T-helper 2 cell treated with Interferon-gamma antibody and Interleukin-4, amounts not matched to agents 5 μg/mL and 100 μg/mL, for 36 hours (primary cell): ENCODE data around the gene ZBTB47.

Source experiments
- DNase-seq: peaks from one replicate; pipeline ENCODE4 v3.0.0; 2021; ENCODE audit warnings: low spot score
- H3K27ac Mint-ChIP-seq: one replicate; pipeline ENCODE4 v1.8.0; 2021; ENCODE audit warnings: mild to moderate bottlenecking, mixed read lengths
- H3K27me3 Mint-ChIP-seq: one replicate; pipeline ENCODE4 v1.8.0; 2021; ENCODE audit warnings: low read depth, mixed read lengths
- H3K36me3 Mint-ChIP-seq: one replicate; pipeline ENCODE4 v1.8.0; 2021; ENCODE audit warnings: low read depth, mixed read lengths
- H3K4me1 Mint-ChIP-seq: one replicate; pipeline ENCODE4 v1.8.0; 2021; ENCODE audit warnings: low read depth, mixed read lengths
- H3K4me3 Mint-ChIP-seq: one replicate; pipeline ENCODE4 v1.8.0; 2022; ENCODE audit warnings: mild to moderate bottlenecking, moderate library complexity, mixed read lengths
- H3K9me3 Mint-ChIP-seq: one replicate; pipeline ENCODE4 v1.8.0; 2021; ENCODE audit warnings: mixed read lengths

ZBTB47 gene

GRCh38 chr3:42700366-42701288, 47.1 kb downstream of the ZBTB47 start:
- Mint-ChIP-seq H3K36me3 (no peaks in the 10 kb centered on the region), H3K27ac (no peak overlapping the region), H3K27me3 (no peaks in the 10 kb centered on the region), H3K9me3 (no peaks in the 10 kb centered on the region), H3K4me3 (no peak overlapping the region), H3K4me1 (peaks cover 2% of the 10 kb centered on the region)
- DNase-seq: no peak

- Mint-ChIP-seq H3K9me3 (no peaks in the 10 kb centered on the region), H3K36me3 (no peaks in the 10 kb centered on the region), H3K4me1 (peaks cover 2% of the 10 kb centered on the region), H3K4me3 (no peak overlapping the region), H3K27me3 (no peaks in the 10 kb centered on the region), H3K27ac (peak overlapping the region; percentile 27)
- DNase-seq: peak; percentile 53
These were observed 48.0 kb downstream of the ZBTB47 start for GRCh38 chr3:42701371-42702065.

- no peak for DNase-seq
- no peak within 1 kb of the TSS for H3K27ac Mint-ChIP-seq
- H3K4me1 Mint-ChIP-seq: peaks cover 2% of the 10 kb centered on the region
- H3K4me3 Mint-ChIP-seq: no peak within 1 kb of the TSS
- no peaks in the 10 kb centered on the region for H3K9me3 Mint-ChIP-seq
- no peaks in the 10 kb centered on the region for H3K36me3 Mint-ChIP-seq
- no peaks in the 10 kb centered on the region for H3K27me3 Mint-ChIP-seq
These were observed 48.8 kb downstream of the ZBTB47 start, which contains the start of gene HHATL for GRCh38 chr3:42702066-42702951. Gene HHATL, minus strand, starts transcription at chr3:42702798. Its CDS starts 1,972 bp downstream, at chr3:42700826.

- Mint-ChIP-seq H3K9me3 (no peaks in the 10 kb centered on the region), H3K27ac (no peak overlapping the region), H3K4me3 (no peak overlapping the region), H3K36me3 (no peaks in the 10 kb centered on the region), H3K4me1 (peaks cover 2% of the 10 kb centered on the region), H3K27me3 (no peaks in the 10 kb centered on the region)
- no peak for DNase-seq
These were observed 49.6 kb downstream of the ZBTB47 start for GRCh38 chr3:42702982-42703694.

- no peaks in the 10 kb centered on the region for H3K9me3 Mint-ChIP-seq
- no peaks in the 10 kb centered on the region for H3K27me3 Mint-ChIP-seq
- H3K4me1 Mint-ChIP-seq: peaks cover 2% of the 10 kb centered on the region
- no peak for DNase-seq
- H3K4me3 Mint-ChIP-seq: no peak overlapping the region
- H3K36me3 Mint-ChIP-seq: no peaks in the 10 kb centered on the region
- no peak overlapping the region for H3K27ac Mint-ChIP-seq
These were observed 50.2 kb downstream of the ZBTB47 start for GRCh38 chr3:42703695-42704025.

GRCh38 chr3:42704136-42704841, 50.8 kb downstream of the ZBTB47 start:
- no peak overlapping the region for H3K27ac Mint-ChIP-seq
- no peak for DNase-seq
- H3K4me1 Mint-ChIP-seq: no peaks in the 10 kb centered on the region
- H3K27me3 Mint-ChIP-seq: no peaks in the 10 kb centered on the region
- H3K9me3 Mint-ChIP-seq: no peaks in the 10 kb centered on the region
- H3K4me3 Mint-ChIP-seq: no peak overlapping the region
- no peaks in the 10 kb centered on the region for H3K36me3 Mint-ChIP-seq

GRCh38 chr3:42705058-42705767, 51.7 kb downstream of the ZBTB47 start:
- no peak overlapping the region for H3K27ac Mint-ChIP-seq
- no peaks in the 10 kb centered on the region for H3K27me3 Mint-ChIP-seq
- H3K9me3 Mint-ChIP-seq: no peaks in the 10 kb centered on the region
- H3K4me1 Mint-ChIP-seq: no peaks in the 10 kb centered on the region
- H3K36me3 Mint-ChIP-seq: no peaks in the 10 kb centered on the region
- no peak overlapping the region for H3K4me3 Mint-ChIP-seq
- no peak for DNase-seq

- H3K9me3 Mint-ChIP-seq: no peaks in the 10 kb centered on the region
- H3K27me3 Mint-ChIP-seq: no peaks in the 10 kb centered on the region
- H3K4me1 Mint-ChIP-seq: no peaks in the 10 kb centered on the region
- H3K27ac Mint-ChIP-seq: no peak overlapping the region
- DNase-seq: no peak
- H3K36me3 Mint-ChIP-seq: no peaks in the 10 kb centered on the region
- H3K4me3 Mint-ChIP-seq: no peak overlapping the region
These were observed 52.6 kb downstream of the ZBTB47 start for GRCh38 chr3:42705962-42706585.

GRCh38 chr3:42706721-42707619, 53.5 kb downstream of the ZBTB47 start:
- Mint-ChIP-seq H3K27ac (no peak overlapping the region), H3K9me3 (no peaks in the 10 kb centered on the region), H3K36me3 (no peaks in the 10 kb centered on the region), H3K4me3 (no peak overlapping the region), H3K27me3 (no peaks in the 10 kb centered on the region), H3K4me1 (no peaks in the 10 kb centered on the region)
- DNase-seq: no peak

- no peak overlapping the region for H3K27ac Mint-ChIP-seq
- no peaks in the 10 kb centered on the region for H3K36me3 Mint-ChIP-seq
- H3K27me3 Mint-ChIP-seq: no peaks in the 10 kb centered on the region
- no peak overlapping the region for H3K4me3 Mint-ChIP-seq
- DNase-seq: no peak
- H3K9me3 Mint-ChIP-seq: no peaks in the 10 kb centered on the region
- H3K4me1 Mint-ChIP-seq: no peaks in the 10 kb centered on the region
These were observed 54.3 kb downstream of the ZBTB47 start for GRCh38 chr3:42707620-42708355.

- no peak overlapping the region for H3K27ac Mint-ChIP-seq
These were observed 55.2 kb downstream of the ZBTB47 start for GRCh38 chr3:42708611-42709151.

More at GRCh38 chr3:42708611-42709151, 55.2 kb downstream of the ZBTB47 start:
- Mint-ChIP-seq H3K4me3 (no peak overlapping the region), H3K36me3 (no peaks in the 10 kb centered on the region), H3K4me1 (no peaks in the 10 kb centered on the region), H3K27me3 (no peaks in the 10 kb centered on the region), H3K9me3 (no peaks in the 10 kb centered on the region)
- no peak for DNase-seq
